Measurements from ENCODE around the gene GRIN2D. TPM values are rescaled to one million over a fixed set of nuclear protein-coding genes. Genes with fewer than 3 reads are reported as not detected.

The GRIN2D gene
- total RNA-seq, result 0.17 TPM
- long read RNA-seq, result 0 reads

DNA sequence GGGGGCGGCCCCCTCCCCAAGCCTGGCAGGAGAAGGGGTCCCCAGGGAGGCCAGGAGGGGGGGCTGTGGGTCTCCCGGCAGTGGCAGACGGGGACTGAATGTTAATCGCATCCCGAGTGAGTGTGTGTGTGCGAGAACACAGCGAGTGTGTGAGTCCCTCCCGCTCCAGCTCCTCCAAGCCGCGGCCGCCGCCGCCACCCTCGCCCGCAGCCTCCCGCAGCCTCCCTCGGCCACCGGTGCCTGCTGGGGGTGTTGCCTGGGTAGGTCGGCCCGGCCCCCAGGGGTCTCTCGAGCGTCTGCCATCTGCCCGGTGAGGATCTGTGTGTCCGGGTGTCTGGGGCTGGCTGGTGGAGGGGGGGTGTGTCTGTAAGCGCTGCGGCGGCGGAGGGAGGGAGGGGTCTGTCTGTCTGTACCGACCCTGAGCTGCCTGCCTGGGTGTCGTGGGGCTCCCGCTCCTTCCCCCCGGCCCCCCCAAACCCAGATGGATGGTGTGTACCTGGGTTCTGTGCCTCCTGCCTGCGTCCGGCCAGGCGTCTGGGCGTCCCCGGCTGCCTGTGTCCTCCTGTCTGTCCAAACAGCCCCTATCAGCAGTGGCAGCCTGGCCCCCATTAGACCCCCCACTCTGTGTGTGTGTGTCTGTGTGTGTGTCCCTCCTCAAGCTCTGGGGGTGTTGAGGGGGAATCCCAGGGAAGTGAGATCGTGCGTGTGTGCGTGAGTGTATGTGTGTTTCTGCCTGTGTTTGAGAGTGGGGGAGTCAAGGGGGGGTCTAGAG lies at the start of gene GRIN2D:
Gene GRIN2D (plus strand): TSS at position 110 of the 772 bp plus-strand sequence. CDS start 4,725 bp downstream, outside the sequence.
- intact Hi-C loops (cut with micrococcal nuclease), result no loop called here
- ATAC-seq (no peak), DNase-seq (peak; percentile 36)

DNA sequence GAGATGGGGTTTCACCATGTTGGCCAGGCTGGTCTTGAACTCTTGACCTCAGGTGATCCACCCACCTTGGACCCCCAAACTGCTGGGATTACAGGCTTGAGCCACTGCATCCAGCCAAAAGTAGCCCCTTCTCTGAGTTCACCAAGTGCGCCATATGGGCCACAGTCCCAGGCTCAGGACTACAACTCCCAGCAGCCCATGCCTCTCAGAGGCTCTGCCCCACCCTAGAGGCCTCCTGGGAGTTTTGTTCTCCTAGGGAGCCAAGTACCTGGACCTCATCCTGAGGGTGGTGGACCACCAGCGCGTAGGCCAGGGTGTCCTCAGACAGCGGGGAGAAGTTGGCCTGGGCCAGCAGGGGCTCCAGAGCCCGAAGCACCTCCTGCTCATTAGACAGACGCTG lies 48.6 kb upstream of the GRIN2D start:
- ATAC-seq (no peak), DNase-seq (no peak)
- intact Hi-C loops (cut with micrococcal nuclease), result no loop called here

DNA sequence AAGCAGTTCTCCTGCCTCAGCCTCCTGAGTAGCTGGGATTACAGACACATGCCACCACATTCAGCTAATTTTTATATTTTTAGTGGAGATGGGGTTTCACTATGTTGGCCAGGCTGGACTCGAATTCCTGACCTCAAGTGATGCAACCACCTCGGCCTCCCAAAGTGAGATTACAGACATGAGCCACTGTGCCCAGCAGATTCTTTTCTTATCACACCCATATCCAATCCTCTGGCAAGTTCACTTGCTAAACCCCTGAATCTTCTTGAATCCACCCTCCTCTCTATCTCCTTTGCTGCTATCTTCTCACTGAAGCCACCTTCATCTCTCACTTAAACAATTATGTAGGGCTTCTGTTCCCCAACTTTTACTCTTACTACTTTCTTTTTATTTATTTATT lies 47.3 kb upstream of the GRIN2D start:
- DNase-seq (no peak), ATAC-seq (no peak)
- intact Hi-C loops (cut with micrococcal nuclease), result no loop called here

DNA sequence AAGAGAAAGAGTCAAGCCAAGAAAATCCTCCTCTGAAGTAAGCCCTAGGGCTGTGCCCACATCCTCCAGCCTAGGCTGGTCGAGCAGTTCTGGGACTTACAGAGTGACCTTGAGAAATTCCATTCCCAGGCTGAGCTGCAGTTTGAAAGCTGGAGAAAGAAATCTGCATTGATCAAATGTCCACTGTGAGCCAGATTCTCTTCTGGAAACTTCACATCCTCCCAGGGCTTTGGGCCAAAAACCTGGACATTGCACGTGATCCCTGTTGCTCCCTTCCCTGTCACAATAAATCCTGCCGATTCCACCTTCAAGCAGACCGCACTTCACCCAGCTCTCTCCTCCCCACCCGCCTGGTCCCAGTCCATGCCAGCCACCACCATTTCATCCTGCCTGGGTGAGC lies 45.4 kb upstream of the GRIN2D start:
- ATAC-seq (peak; percentile 57), DNase-seq (no peak)
- intact Hi-C loops (cut with micrococcal nuclease), result no loop called here

DNA sequence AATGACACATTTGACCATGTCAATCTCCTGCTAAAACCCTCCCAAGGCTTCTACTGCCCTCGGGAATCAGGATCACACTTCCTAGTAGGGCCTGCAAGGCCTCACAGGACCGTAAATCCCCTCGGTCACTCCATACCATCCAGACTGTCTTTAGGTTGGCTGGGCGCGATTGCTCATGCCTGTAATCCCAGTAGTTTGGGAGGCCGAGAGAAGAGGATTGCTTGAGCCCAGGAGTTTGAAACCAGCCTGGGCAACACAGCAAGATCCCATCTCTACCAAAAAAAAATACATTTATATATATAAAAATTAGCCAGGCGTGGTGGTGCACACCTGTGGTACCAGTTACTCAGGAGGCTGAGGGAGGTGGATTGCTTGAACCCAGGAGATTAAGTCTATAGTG lies 44.7 kb upstream of the GRIN2D start:
- intact Hi-C loops (cut with micrococcal nuclease), result no loop called here
- no peak for ATAC-seq

DNA sequence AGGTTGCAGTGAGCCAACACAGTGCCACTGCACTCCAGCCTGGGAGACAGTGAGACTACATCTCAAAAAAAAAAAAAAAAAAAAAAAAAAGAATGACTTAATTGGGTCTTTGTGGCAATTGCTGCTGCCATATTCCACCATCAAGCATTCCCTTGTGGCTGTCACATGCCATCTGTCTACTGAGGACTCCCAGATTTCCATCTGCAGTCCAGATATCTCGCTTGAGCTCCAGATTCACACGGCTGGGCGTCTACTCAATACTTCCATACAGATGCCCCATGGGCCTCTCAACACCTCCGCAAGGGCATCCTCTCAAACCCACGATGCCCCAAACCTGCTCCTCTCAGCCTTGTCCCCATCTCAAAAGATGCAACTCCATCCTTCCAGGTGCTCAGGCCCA lies 42.6 kb upstream of the GRIN2D start:
- intact Hi-C loops (cut with micrococcal nuclease), result no loop called here
- no peak for DNase-seq
- no peak for ATAC-seq

More for the DNA sequence above, 44.7 kb upstream of the GRIN2D start:
- no peak for DNase-seq

DNA sequence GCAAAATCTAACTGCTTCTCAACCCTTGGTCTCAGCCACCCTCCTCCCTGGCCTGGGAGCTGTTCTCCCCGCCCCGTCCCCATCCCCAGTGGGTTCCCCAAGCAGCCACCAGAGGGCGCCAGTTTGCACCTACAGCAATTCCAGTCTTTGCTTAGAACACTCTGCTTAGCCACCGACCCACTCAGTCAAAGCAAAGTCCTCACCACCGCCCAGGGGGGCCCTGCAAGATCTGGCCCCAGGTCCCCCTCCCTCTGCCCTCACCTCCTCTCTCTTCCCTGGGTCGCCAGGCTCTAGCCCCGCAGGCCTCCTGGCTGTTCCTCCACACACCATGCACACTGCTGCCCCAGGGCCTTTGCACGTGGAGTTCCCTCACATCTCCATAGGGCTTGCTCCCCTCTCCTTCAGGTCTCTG lies 42.1 kb upstream of the GRIN2D start:
- DNase-seq (peak; percentile 79), ATAC-seq (peak; percentile 75)
- intact Hi-C loops (cut with micrococcal nuclease), result no loop called here

DNA sequence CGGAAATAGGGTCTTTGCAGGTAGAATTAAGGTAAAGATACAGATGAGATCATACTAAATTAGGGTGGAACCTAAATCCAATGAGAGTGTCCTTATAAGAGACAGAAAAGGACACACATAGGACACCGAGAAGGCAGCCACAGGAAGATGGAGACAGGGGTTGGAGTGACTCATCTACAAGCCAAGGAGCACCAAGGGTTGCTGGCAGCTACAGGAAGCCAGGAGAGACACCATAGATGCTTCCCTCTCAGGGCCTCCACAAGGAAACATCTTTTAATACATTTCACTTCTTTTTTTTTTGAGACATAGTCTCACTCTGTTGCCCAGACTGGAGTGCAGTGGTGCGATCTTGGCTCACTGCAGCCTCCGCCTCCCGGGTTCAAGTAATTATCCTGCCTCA lies 39.8 kb upstream of the GRIN2D start:
- no peak for ATAC-seq
- intact Hi-C loops (cut with micrococcal nuclease), result no loop called here
- DNase-seq, result no peak

DNA sequence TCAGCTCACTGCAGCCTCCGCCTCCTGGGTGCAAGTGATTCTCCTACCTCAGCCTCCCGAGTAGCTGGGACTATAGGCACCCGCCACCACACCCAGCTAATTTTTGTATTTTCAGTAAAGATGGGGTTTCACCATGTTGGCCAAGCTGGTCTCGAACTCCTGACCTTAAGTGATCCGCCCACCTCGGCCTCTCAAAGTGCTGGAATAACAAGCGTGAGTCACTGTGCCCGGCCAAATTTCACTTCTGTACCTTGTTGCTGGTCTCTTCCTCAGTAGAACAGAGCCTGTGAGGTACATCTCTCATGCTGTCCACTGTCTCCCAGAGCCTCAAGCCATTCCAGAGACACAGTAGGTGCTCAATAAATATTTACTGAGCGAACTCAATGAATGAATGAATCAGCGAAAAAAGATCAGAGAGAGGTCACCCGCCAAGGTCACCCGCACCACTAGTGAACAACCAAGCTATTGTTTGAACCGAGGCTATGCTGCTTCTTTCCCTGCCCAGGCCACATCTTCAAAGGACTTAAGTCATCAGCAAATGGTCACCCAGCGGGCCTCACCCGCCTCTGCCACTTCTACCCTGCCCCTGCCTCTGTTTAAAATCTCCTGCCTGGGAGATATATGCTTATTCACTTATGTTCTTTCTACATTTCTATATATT lies 39.0 kb upstream of the GRIN2D start:
- no peak for DNase-seq
- intact Hi-C loops (cut with micrococcal nuclease), result no loop called here
- ATAC-seq, result no peak

DNA sequence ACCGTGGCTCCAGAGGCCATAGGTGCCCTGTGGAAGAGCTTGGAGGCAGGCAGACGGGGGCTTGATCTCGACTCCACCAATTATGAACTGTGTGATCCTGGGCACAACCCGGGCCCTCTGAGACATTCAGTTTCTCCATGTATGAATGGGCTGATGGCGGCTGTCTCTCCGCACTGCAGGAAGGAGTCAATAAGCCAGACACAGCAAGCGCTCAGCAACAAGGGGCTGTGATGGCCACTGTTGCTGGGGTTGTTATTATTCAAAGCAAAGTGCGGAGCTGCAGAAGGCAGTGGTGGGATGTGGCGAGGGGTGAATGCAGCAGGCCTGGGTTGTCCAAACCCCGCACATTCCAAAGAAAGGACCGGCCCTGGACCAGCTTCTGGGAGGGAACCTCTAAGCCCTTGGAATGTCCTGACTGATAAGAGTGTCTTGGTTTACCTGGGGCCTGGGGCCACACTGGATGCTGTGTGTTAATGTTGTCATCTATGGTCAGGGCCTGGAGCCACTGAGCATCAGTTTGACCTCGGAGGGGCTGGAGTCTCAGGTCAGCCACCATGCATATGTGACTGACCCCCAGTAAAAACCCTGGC lies 38.0 kb upstream of the GRIN2D start:
- ATAC-seq, result no peak
- DNase-seq, result no peak

DNA sequence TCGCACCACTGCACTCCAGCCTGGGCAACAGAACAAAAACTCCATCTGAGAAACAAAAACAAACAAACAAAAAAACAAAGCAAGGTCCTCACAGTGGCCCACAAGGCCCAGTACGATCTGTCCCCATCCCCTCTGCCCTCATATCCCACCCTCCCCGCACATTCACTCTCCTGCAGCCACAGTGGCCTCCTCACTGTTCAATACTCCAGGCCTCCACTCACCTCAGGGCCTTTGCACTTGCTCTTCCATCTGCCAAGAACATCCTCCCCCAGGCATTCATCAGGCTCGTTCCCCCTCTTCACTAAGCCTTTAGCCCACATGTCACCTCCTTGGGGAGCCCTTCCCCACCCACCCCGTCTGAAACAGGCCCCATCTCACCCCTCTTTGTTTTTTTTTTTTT lies 34.3 kb upstream of the GRIN2D start:
- intact Hi-C loops (cut with micrococcal nuclease), result no loop called here
- DNase-seq (no peak), ATAC-seq (no peak)

More for the DNA sequence above, 38.0 kb upstream of the GRIN2D start:
- intact Hi-C loops (cut with micrococcal nuclease), result no loop called here

DNA sequence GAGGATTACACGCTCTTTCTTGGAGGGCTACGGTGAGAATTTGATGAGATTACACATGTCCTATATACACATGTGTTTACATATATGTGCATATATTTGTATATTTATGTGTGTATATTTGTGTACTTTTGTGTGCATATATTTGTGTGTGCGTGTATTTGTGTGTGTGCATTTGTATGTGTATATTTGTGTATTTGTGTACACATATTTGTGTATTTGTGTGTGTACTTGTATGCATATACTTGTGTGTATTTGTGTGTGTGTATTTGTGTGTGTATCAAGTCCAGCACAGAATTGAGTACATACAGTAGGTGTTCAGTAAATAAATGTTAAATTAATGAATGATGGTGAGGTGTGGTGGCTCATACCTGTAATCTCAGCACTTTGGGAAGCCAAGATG lies 31.6 kb upstream of the GRIN2D start:
- intact Hi-C loops (cut with micrococcal nuclease), result no loop called here
- ATAC-seq, result no peak
- DNase-seq, result no peak

DNA sequence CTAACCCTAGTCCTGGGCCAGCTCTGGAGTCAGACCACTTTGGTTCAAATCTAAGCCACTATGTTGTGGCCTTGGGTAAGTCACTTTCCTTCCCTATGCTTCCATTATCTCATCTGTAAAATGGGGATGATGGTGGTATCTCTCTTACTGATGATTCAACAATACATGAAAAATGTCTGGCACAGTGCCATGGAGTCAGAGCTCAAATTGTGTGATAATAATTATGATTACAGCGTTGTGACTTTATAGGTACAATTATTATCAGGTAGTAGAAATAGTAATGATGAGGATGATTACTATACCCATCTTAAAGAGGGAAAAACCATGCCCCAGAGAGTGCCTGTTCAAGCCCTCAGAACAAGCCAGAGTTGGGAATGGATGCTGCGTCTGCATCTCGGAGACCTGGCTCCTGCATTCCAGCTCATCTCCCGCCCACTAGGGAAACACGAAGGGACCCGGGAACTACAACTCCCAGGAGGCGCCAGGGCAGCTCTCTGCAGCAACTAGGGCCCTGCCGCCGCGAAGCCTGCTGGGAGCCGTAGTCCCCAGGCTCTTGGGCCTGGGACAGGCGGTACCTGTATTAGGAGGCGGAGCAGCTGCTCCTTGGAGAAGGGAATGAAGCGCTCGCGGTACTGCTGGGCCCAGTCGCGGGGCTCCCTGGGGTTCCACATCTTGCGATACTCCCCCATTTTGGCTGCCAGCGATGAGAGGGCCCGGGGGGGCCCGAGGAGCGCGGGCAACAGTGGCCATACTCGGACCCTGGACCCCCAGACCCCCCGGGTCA lies 30.6 kb upstream of the GRIN2D start:
- DNase-seq (peak; percentile 97), ATAC-seq (peak; percentile 90)
- intact Hi-C loops (cut with micrococcal nuclease), result no loop called here

DNA sequence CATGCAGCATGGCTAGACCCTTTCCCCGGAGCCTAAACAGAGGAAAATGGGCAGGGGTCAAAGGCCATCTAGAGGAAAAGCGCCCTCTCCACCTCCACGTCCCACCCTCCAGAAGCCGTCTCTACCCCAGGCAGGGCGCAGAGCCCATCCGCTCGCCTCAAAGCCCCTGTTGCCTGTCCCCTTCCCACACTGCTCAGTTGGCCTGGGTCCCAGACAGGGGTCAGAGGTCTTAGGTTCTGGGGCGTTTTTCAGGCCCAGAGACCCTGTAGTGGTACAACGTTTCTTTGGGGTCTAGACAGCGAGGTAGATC lies 30.0 kb upstream of the GRIN2D start:
- ATAC-seq (peak; percentile 14), DNase-seq (no peak)

DNA sequence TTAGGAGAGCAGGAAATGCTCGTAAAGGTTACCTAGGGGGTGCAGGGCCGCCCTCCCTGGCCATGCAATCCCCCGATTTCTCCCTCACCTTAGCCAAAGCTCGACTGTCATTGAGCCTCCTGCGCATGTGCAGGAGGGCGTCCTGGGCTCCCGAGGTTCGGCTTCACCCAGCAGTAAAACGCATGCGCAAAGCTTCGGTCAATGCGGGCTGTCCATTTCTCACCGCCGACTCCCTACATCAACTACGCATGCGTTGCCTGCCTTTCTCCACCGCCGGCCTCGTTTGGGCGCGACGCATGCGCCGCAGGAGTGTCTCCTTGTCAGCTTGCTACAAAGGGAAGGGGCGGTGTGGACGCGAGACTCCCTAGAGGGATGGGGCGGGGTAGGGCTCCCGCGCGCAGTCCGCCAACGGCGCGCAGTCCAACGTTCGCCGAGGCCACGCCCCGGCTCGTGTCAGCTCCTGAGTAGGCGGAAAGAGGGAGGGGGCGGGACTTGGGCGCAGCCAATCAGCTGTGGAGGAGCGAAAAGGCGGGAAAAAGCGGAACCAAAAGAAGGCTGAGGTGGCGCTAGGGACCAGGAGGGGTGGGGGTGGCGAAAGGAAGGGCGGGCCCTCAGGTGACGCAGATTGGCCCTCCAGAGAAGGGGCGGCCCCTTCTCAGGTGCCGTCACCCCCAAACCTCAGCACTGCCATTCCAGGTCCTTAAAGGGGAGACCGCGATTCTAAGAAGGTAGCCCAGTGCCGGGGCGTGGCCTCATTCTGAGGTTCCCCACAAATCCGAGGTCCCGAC lies 29.5 kb upstream of the GRIN2D start, which contains the start of the genes SYNGR4 and TMEM143:
Gene SYNGR4 (plus strand): TSS at position 558 of the 788 bp plus-strand sequence. CDS start 1,476 bp downstream, outside the sequence.
Gene TMEM143 (minus strand): TSS at position 131 of the 788 bp plus-strand sequence. CDS start 20 bp downstream, at position 111.
- peak; percentile 99 for DNase-seq
- intact Hi-C loops (cut with micrococcal nuclease), result no loop called here
- ATAC-seq, result peak; percentile 93

More for the DNA sequence above, 30.0 kb upstream of the GRIN2D start:
- intact Hi-C loops (cut with micrococcal nuclease), result no loop called here

DNA sequence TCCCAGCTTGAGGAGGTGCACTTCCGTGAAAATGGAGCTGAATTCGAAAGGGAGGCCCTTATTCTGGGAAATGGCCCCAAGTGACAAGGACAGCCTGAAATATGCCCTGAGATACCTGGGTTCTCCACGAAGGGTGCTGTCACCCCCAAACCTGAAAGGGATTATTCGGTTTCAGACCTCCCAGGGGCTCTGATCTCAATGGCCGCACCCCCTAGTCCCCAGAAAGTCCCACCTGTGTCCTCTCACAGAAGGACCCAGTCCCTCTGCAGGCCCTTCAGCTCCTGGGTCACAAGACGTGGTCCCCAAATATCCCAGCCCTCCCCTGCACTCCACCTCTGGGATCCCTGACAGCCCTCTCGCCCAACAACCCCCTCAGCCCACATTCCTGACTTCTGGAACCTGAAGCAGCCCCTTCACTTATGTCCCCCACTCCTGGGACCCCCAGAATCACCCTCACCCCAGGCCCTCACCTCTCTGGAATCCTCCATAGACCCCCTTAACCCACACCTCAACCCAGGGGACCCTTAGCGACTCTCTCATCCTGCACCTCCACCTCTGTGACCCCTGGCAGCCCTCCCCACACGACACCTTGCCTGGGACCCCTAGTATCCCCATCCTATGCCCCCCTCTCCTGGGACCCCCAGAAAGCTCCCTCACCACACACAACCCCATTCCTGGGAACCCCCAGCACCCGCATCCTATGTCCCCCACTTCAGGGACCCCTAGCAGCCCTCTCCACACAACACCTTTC lies 28.7 kb upstream of the GRIN2D start:
- intact Hi-C loops (cut with micrococcal nuclease), result no loop called here
- ATAC-seq (no peak), DNase-seq (no peak)

DNA sequence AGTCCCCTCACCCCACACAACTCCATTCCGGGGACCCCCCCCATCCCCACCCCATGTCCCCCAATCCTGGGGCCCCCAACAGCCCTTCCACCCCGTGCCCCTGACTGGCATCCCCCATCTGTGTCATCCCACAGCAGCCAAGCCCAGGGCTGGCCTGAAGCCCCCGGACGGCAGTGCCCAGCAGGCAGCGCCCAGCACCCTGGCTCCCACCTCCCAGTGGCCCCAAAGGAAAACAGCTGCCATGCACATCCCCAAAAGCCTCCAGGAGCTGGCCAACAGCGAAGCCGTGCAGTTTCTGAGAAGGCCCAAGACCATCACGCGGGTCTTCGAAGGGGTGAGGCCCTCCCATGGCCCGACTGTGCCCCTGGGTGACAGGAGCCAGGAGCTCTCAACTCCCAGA lies 27.9 kb upstream of the GRIN2D start:
- no peak for ATAC-seq
- no peak for DNase-seq
- intact Hi-C loops (cut with micrococcal nuclease), result no loop called here

DNA sequence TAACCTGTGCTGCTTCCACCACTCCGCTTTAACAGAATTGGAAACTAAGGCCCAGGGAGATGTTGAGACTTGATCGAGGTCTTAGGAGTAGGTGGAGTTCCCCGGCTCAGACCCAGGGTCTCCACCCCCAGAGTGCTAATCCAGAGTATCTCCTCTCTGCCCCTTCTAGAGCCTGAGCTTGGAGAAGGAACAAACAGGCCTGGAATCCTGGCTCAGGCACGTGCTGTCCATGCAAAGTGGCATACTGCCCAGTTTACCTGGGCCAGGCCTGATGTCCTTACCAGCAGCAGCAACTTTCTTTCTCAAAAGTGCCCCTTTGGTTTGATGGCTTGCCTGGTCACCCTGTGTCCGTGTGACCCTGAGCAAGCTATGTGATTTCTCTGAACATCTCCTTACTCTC lies 25.6 kb upstream of the GRIN2D start:
- intact Hi-C loops (cut with micrococcal nuclease), result no loop called here
- ATAC-seq, result no peak
- no peak for DNase-seq
